NCI-H82 treated with DMSO at 0.1 percent for 48 hours (cell line): Measurements from ENCODE around the gene ZC4H2.
"Not testable (repeated sequence)": the region's sequence is repeated elsewhere in the genome, so short reads cannot be mapped to it uniquely, and the experiment has no call there.

ENCODE experiments used
- DNase-seq: peaks from one replicate; lab custom pipeline; 2025; ENCODE audit not compliant: unreplicated experiment; lab: John Stamatoyannopoulos, UW

The ZC4H2 gene

GRCh38 chrX:64975989-64976672, at the start of gene ZC4H2:
Gene ZC4H2 (minus strand): TSS chrX:64976450. CDS start chrX:64976377, 73 bp downstream.
- peak; percentile 73 for DNase-seq

GRCh38 chrX:65017451-65017850, 41.2 kb upstream of the ZC4H2 start:
- no peak for DNase-seq

GRCh38 chrX:65014230-65014629, 38.0 kb upstream of the ZC4H2 start:
- DNase-seq: no peak

GRCh38 chrX:65009459-65009858, 33.2 kb upstream of the ZC4H2 start:
- no peak for DNase-seq

- DNase-seq: not testable (repeated sequence)
Observed at GRCh38 chrX:65002208-65002607, 26.0 kb upstream of the ZC4H2 start.

GRCh38 chrX:64996805-64997204, 20.6 kb upstream of the ZC4H2 start:
- no peak for DNase-seq

GRCh38 chrX:64994131-64994798, 18.0 kb upstream of the ZC4H2 start:
- no peak for DNase-seq

- DNase-seq: no peak
Observed at GRCh38 chrX:64977830-64978229, 1.6 kb upstream of the ZC4H2 start.

- DNase-seq: no peak
Observed at GRCh38 chrX:64977051-64977450, 801 bp upstream of the ZC4H2 start.

- no peak for DNase-seq
Observed at GRCh38 chrX:64976673-64977040, 407 bp upstream of the ZC4H2 start.

- DNase-seq: peak; percentile 8
Observed at GRCh38 chrX:64975491-64975890, 759 bp downstream of the ZC4H2 start.

GRCh38 chrX:64925480-64925879, 50.8 kb downstream of the ZC4H2 start:
- no peak for DNase-seq

GRCh38 chrX:64908121-64908520, 68.1 kb downstream of the ZC4H2 start:
- no peak for DNase-seq

GRCh38 chrX:64894454-64895038, 81.7 kb downstream of the ZC4H2 start:
- peak; percentile 2 for DNase-seq

GRCh38 chrX:64885850-64886249, 90.4 kb downstream of the ZC4H2 start:
- no peak for DNase-seq

- not testable (repeated sequence) for DNase-seq
Observed at GRCh38 chrX:64878709-64879108, 97.5 kb downstream of the ZC4H2 start.

- no peak for DNase-seq
Observed at GRCh38 chrX:64867217-64867616, 109.0 kb downstream of the ZC4H2 start.
